Large intestine (tissue), 3 donors: Measurements from ENCODE around the gene KCNIP4. TPM values are rescaled to one million over a fixed set of nuclear protein-coding genes. Genes with fewer than 3 reads are reported as not detected.
"Not testable (repeated sequence)": the region's sequence is repeated elsewhere in the genome, so short reads cannot be mapped to it uniquely, and the experiment has no call there.

Source experiments
- DNase-seq, 2 donors: peaks; one replicate each; pipeline versions ENCODE4 v3.0.0 to v3.0.0-alpha.2; 2013
- H3K27ac ChIP-seq: one replicate; pipeline ENCODE4 v1.5.1; 2013; ENCODE audit warnings: low read length
- H3K27me3 ChIP-seq: 2 replicates; pipeline ENCODE4 v1.6.1; 2013; ENCODE audit warnings: low read length; ENCODE audit not compliant: control insufficient read depth, insufficient read depth
- H3K36me3 ChIP-seq: 2 replicates; pipeline ENCODE4 v1.6.1; 2013; ENCODE audit warnings: low read length; ENCODE audit not compliant: control insufficient read depth, insufficient read depth
- H3K4me1 ChIP-seq: one replicate; pipeline ENCODE4 v1.6.1; 2013; ENCODE audit warnings: low read length; ENCODE audit not compliant: control insufficient read depth, insufficient read depth
- H3K4me3 ChIP-seq: one replicate; pipeline ENCODE4 v1.5.1; 2013; ENCODE audit warnings: low read length
- H3K9me3 ChIP-seq: one replicate; pipeline ENCODE4 v1.6.1; 2013; ENCODE audit warnings: mild to moderate bottlenecking, low read depth, low read length, moderate library complexity; ENCODE audit not compliant: control insufficient read depth
- WGBS: methylation state at CpG from one replicate; pipeline ENCODE4 v1.1.5; 2013; ENCODE audit warnings: low lambda C conversion rate; ENCODE audit not compliant: insufficient coverage; 5-methylcytosine and 5-hydroxymethylcytosine counted together
- polyA plus RNA-seq: library from polyadenylated mRNA; unstranded; fragments of 120-200 nt; gene quantifications from one replicate; pipeline ENCODE4 v1.2.1, GENCODE V29; 2013

Gene KCNIP4
- polyA plus RNA-seq, 1 donor = 7.5 TPM

DNA sequence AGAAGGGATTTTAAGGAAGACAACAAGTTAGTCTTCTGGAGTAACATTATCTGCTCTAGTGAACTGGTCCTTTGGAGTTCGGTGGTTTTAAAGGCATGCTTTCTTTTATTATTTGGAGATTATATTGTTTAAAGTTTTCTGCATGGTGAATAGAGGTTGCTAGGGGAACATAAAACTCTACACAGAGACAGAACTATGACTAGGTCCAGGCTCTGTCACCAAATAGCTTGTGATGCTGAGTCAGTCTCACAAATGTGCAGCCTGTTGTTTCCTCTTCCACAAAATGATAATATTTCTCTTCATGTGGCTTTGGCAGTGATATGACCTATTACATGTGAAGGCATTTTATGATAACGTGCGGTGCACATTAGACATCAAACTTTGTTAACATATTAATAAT is 1115.7 kb downstream of the KCNIP4 start:
- Histone ChIP-seq H3K27ac (no peak overlapping the region), H3K36me3 (no peaks in the 10 kb centered on the region), H3K27me3 (no peaks in the 10 kb centered on the region), H3K9me3 (no peaks in the 10 kb centered on the region), H3K4me1 (no peaks in the 10 kb centered on the region), H3K4me3 (no peak overlapping the region)
- DNase-seq = no peak
- 83% methylated on average over 2 of the region's 3 CpGs for WGBS

DNA sequence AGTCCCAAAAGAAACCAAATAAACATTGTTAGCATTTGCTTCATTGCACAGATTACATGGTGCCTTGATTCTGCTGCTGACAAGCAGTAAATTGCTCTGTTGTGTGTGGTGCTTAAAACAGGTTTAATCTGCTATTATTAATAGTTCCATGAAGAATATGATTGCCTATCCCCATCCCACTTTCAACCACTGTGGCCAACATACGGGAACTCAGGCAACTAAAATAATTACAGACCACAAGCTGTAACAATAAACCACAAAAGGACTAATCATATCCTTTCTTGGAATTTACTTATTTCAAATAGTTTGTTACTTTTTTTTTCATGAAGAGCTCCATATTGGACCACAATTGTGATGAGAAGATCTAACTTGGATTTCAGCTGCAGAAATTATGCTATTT is 1116.8 kb downstream of the KCNIP4 start:
- Histone ChIP-seq H3K9me3 (no peaks in the 10 kb centered on the region), H3K27me3 (no peaks in the 10 kb centered on the region), H3K36me3 (no peaks in the 10 kb centered on the region), H3K4me1 (no peaks in the 10 kb centered on the region), H3K27ac (no peak overlapping the region), H3K4me3 (no peak overlapping the region)
- no CpG with 5 or more reads among the region's 1 CpG for WGBS
- no peak for DNase-seq

DNA sequence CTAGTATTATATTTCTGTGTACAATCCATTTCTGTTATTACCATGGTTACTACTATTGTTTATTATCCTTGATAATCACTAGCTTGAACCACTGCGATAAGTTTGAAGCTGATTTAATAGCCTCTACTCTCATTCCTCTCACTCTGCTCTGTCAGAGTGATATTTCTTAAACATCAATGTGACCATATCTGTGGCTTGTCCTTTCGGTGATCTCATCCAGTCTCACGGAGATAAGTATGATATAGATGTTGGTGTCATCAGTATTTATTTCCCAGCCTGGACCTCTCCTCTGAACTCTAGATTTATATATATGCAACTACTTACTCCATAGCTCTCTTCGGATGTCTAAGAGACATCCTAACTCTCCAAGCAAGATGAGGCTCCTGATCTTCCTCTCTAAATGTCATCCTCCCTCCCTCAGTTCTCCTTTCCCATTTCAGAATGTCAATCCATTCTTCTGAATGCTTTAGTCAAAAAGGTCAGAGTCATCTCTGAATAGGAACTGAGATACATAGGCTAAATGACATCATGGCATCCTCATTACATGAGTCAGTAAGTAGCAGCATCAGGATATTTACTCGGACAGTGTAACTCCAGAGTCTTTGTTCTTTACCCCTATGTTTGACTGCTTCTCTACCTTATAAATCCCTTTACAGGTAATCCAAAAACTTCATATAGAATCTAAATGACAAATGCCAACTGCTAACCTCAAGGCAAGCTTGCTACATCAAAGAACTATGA is 1118.8 kb downstream of the KCNIP4 start:
- Histone ChIP-seq H3K36me3 (no peaks in the 10 kb centered on the region), H3K4me3 (no peak overlapping the region), H3K27me3 (no peaks in the 10 kb centered on the region), H3K9me3 (no peaks in the 10 kb centered on the region), H3K27ac (no peak overlapping the region), H3K4me1 (no peaks in the 10 kb centered on the region)
- no peak for DNase-seq
- 96% methylated on average over 3 of the region's 5 CpGs for WGBS

DNA sequence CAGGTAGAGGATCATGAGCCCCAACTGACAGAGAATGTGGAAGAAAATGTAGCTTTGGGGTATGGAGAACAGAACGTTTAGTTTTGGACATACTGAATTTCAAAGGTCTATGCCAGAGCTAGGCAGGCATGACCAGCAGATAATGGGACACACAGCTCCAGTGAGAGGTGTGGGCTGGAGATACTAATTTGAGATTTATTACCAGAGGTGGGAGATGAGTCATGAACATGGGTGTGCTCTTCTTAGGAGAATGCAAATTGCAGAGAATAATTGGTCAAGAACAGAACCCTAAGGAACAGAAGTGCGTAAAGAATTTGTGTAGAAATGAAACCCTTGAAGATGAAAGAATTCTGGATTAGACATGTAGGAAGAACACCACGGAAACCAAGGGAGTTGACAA is 1123.1 kb downstream of the KCNIP4 start:
- DNase-seq = no peak
- H3K27me3 ChIP-seq = no peaks in the 10 kb centered on the region
- H3K4me1 ChIP-seq = no peaks in the 10 kb centered on the region
- H3K9me3 ChIP-seq = no peaks in the 10 kb centered on the region
- H3K27ac ChIP-seq = no peak overlapping the region
- WGBS = 94% methylated on average over 2 of the region's 3 CpGs
- H3K36me3 ChIP-seq = no peaks in the 10 kb centered on the region
- H3K4me3 ChIP-seq = no peak overlapping the region

DNA sequence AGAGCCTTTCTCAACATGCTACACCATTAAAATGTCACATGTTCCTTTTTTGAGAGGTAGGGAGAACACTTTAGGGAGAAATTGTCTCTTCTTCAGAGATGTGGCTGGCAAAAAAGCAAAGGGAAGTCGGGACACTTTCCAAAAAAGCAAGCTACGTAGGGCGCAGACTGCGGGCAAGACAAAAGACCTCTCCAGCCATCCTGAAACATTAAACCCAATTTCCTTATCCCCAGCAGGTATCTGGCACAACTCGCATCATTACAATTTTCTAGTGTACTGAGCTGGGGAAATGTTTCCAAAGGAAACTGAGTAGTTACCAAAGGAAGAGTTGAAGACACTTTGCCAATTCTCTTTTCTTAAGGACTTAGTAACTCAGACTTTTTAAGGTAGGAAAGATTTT is 1132.3 kb downstream of the KCNIP4 start:
- H3K27ac ChIP-seq = no peak overlapping the region
- no peak overlapping the region for H3K4me3 ChIP-seq
- H3K9me3 ChIP-seq = no peaks in the 10 kb centered on the region
- no CpG with 5 or more reads among the region's 5 CpGs for WGBS
- H3K27me3 ChIP-seq = no peaks in the 10 kb centered on the region
- no peak for DNase-seq
- H3K36me3 ChIP-seq = no peaks in the 10 kb centered on the region
- no peaks in the 10 kb centered on the region for H3K4me1 ChIP-seq

DNA sequence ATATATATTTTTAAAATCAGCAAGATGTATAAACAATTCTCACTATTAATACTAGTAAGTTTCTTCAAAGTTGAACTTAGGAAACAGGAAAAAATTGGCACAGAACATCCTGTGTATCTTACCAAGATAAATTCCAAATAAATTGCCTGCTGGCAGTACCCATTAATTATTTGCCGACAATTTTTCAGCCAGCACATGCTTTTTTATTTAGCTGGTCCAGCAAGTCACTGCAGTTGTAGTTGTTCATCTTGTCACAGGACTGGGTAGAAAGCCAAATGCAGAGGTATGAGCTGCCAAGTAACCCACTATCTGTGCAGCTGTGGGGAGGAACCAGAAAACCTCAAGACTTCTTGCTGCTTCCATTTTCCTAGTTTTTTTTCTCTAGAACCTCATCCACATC is 1134.9 kb downstream of the KCNIP4 start:
- no peaks in the 10 kb centered on the region for H3K27me3 ChIP-seq
- no peak overlapping the region for H3K27ac ChIP-seq
- no peak for DNase-seq

DNA sequence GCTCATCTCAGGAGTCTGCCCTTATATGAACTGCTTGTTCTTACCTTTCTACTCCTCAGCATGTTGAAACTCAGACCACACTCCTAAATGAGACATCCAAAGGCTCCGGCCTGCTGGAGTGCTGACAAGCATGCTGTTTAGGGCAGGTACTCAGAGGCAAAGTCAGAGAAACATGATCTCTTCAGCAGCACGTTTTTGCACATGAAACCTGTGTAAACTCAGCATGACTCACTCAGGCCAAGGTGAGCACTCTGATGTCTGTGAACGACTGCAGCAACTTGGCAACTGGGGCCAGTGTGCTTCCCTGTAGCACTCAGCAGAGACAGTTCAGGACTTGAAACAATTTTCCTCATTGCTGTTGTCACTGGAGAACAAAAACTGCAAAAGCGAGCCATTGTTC is 1138.8 kb downstream of the KCNIP4 start:
- H3K4me3 ChIP-seq = no peak overlapping the region
- DNase-seq = no peak
- H3K4me1 ChIP-seq = no peaks in the 10 kb centered on the region
- no CpG with 5 or more reads among the region's 4 CpGs for WGBS
- no peaks in the 10 kb centered on the region for H3K9me3 ChIP-seq
- H3K27ac ChIP-seq = no peak overlapping the region
- no peaks in the 10 kb centered on the region for H3K36me3 ChIP-seq
- H3K27me3 ChIP-seq = no peaks in the 10 kb centered on the region

More for the DNA sequence above, 1134.9 kb downstream of the KCNIP4 start:
- Histone ChIP-seq H3K36me3 (no peaks in the 10 kb centered on the region), H3K4me1 (no peaks in the 10 kb centered on the region), H3K4me3 (no peak overlapping the region), H3K9me3 (no peaks in the 10 kb centered on the region)
- no CpG with 5 or more reads among the region's 1 CpG for WGBS

DNA sequence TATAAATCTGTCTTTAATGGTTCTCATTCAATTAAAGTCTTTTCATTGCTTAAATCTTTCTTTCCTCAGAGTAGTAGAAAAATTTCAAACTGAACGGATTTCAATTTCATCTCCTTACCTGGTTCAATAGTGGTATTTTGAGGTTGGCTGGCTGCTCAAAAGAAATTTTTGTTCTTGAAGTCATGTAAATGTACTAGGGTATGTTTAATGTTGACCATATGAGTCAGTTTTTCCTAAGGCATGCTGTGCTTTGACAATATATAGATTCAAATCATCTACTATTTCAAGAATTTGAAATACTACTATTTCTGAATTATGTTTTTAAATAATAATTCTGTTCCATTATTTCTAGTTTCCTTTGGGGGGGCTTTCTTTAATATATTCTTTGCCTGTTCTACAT is 1142.9 kb downstream of the KCNIP4 start:
- H3K4me1 ChIP-seq = no peaks in the 10 kb centered on the region
- DNase-seq = no peak
- H3K27me3 ChIP-seq = no peaks in the 10 kb centered on the region
- no peaks in the 10 kb centered on the region for H3K36me3 ChIP-seq
- H3K4me3 ChIP-seq = no peak overlapping the region
- peaks cover 4% of the 10 kb centered on the region for H3K9me3 ChIP-seq
- WGBS = 67% methylated on average over 1 of the region's 1 CpG
- H3K27ac ChIP-seq = no peak overlapping the region

DNA sequence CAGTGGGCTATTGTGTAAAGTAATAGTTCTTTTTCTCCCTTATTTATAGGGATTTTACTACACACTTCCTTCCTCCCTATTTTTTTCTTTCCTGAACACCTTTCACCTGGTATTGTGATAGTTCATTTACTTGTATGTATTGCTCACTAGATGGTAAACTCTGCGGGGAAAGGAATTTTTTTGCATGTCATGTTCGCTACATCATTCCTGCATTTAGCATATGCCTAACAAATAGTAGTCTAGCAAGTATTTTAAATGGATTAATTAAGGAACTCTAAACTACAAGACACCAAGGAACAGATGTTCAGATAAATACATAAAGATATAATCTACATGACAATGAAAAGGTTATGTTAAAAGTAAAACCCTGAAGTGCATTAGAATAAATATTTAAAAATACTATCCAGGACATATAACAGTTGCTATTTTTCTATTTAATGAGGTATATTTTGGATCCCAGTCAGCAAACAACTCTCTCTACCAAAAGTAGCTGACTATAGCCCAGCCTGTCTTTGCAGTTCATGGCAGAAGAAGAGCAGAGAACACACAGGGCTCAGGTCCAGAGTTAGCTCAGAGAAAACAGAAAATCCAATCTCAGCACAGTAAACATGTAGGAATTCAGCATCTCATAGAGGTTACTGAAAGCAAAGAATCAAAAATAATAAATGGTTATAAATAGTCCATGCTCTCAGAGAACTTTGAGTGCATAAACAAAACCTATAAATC is 1160.5 kb downstream of the KCNIP4 start:
- no peaks in the 10 kb centered on the region for H3K36me3 ChIP-seq
- no peaks in the 10 kb centered on the region for H3K4me1 ChIP-seq
- no peak for DNase-seq
- no peak overlapping the region for H3K27ac ChIP-seq
- H3K4me3 ChIP-seq = no peak overlapping the region
- H3K27me3 ChIP-seq = no peaks in the 10 kb centered on the region
- 80% methylated on average over 1 of the region's 2 CpGs for WGBS
- no peaks in the 10 kb centered on the region for H3K9me3 ChIP-seq

DNA sequence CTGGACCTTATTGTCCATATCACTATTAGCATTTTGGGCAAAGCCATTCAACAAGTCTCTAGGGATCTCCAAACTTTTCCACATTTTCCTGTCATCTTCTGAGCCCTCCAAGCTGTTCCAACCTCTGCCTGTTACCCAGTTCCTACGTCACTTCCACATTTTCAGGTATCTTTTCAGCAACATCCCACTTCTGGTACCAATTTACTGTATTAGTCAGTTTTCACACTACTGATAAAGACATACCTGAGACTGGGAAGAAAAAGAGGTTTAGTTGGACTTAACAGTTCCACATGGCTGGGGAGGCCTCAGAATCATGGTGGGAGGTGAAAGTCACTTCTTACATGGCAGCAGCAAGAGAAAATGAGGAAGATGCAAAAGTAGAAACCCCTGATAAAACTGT is 1165.4 kb downstream of the KCNIP4 start:
- not testable (repeated sequence) for H3K27me3 ChIP-seq, H3K4me1 ChIP-seq, H3K4me3 ChIP-seq, H3K36me3 ChIP-seq, H3K9me3 ChIP-seq, H3K27ac ChIP-seq, DNase-seq
- WGBS = 100% methylated on average over 1 of the region's 1 CpG

DNA sequence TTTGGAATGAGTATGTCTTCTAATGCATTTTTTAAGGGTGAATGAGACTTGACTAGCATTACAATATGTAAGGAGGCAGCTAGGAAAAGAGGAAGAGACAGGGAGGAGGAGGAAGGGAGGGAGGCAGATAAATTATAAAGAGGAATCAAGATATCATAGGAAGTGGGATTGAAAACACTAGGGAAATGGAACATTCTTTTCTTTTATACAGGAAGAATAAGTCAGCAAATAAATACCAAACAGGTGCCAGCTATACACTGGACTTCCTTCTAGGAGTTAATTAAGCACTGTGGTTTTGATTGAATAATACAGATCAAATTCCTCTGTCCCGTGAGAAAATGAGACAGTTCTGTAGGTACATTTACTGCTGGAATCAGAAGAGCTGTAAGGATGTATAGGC is 1169.7 kb downstream of the KCNIP4 start:
- H3K36me3 ChIP-seq = no peaks in the 10 kb centered on the region
- H3K27me3 ChIP-seq = no peaks in the 10 kb centered on the region
- H3K4me3 ChIP-seq = no peak overlapping the region
- no peaks in the 10 kb centered on the region for H3K4me1 ChIP-seq
- no peak overlapping the region for H3K27ac ChIP-seq
- no peak for DNase-seq
- no peaks in the 10 kb centered on the region for H3K9me3 ChIP-seq
- no CpG with 5 or more reads among the region's 1 CpG for WGBS
